ENCODE results near the gene C2orf76.
A peak's percentile ranks its signal among the peaks of the same experiment; 100 is the strongest.

Gene C2orf76

GRCh38 chr2:119337749-119338148 lies 28.9 kb downstream of the C2orf76 start:
- no peak for DNase-seq

GRCh38 chr2:119333833-119334232 lies 32.8 kb downstream of the C2orf76 start:
- no peak for DNase-seq

GRCh38 chr2:119333360-119333759 lies 33.3 kb downstream of the C2orf76 start:
- no peak for DNase-seq

- DNase-seq, result no peak
Measured at GRCh38 chr2:119332953-119333352, 33.7 kb downstream of the C2orf76 start.

GRCh38 chr2:119327431-119327830 lies 39.2 kb downstream of the C2orf76 start:
- DNase-seq, result no peak

GRCh38 chr2:119326938-119327337 lies 39.7 kb downstream of the C2orf76 start:
- no peak for DNase-seq

GRCh38 chr2:119324685-119325270 lies 41.9 kb downstream of the C2orf76 start:
- no peak for DNase-seq

- no peak for DNase-seq
Measured at GRCh38 chr2:119323459-119323858, 43.2 kb downstream of the C2orf76 start.

GRCh38 chr2:119319593-119319992 lies 47.0 kb downstream of the C2orf76 start:
- DNase-seq, result no peak

- DNase-seq, result no peak
Measured at GRCh38 chr2:119317554-119317953, 49.1 kb downstream of the C2orf76 start.

GRCh38 chr2:119316066-119316465 lies 50.6 kb downstream of the C2orf76 start:
- DNase-seq, result no peak

GRCh38 chr2:119315241-119315925 lies 51.3 kb downstream of the C2orf76 start:
- peak; percentile 40 for DNase-seq

- no peak for DNase-seq
Measured at GRCh38 chr2:119311831-119312230, 54.8 kb downstream of the C2orf76 start.

- no peak for DNase-seq
Measured at GRCh38 chr2:119311371-119311770, 55.3 kb downstream of the C2orf76 start.

GRCh38 chr2:119308793-119309330 lies 57.8 kb downstream of the C2orf76 start:
- no peak for DNase-seq

GRCh38 chr2:119307419-119308140 lies 59.1 kb downstream of the C2orf76 start:
- no peak for DNase-seq

GRCh38 chr2:119306196-119306590 lies 60.4 kb downstream of the C2orf76 start:
- no peak for DNase-seq

- no peak for DNase-seq
Measured at GRCh38 chr2:119305497-119306195, 61.0 kb downstream of the C2orf76 start.

- DNase-seq, result no peak
Measured at GRCh38 chr2:119304847-119305246, 61.8 kb downstream of the C2orf76 start.

GRCh38 chr2:119301413-119301812 lies 65.2 kb downstream of the C2orf76 start:
- no peak for DNase-seq

GRCh38 chr2:119295688-119296375 lies 70.8 kb downstream of the C2orf76 start:
- no peak for DNase-seq

GRCh38 chr2:119294671-119295070 lies 72.0 kb downstream of the C2orf76 start:
- no peak for DNase-seq

GRCh38 chr2:119293900-119294299 lies 72.7 kb downstream of the C2orf76 start:
- DNase-seq, result no peak
